HG03469 (cell line): ENCODE measurements around the gene BCL2L14.

ENCODE experiments used
- ATAC-seq: cut with Tn5 transposase; IDR thresholded peaks from one replicate; pipeline ENCODE4 v1.9.1; 2021; ENCODE audit warnings: mild to moderate bottlenecking, moderate library complexity, moderate number of reproducible peaks; ENCODE audit not compliant: unreplicated experiment

The BCL2L14 gene, protein sequence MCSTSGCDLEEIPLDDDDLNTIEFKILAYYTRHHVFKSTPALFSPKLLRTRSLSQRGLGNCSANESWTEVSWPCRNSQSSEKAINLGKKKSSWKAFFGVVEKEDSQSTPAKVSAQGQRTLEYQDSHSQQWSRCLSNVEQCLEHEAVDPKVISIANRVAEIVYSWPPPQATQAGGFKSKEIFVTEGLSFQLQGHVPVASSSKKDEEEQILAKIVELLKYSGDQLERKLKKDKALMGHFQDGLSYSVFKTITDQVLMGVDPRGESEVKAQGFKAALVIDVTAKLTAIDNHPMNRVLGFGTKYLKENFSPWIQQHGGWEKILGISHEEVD

GRCh38 chr12:12070674-12071656 lies at the start of gene BCL2L14:
Gene BCL2L14 (plus strand): TSS chr12:12070939. CDS start chr12:12079306, 8,367 bp downstream.
- ATAC-seq: no peak

DNA sequence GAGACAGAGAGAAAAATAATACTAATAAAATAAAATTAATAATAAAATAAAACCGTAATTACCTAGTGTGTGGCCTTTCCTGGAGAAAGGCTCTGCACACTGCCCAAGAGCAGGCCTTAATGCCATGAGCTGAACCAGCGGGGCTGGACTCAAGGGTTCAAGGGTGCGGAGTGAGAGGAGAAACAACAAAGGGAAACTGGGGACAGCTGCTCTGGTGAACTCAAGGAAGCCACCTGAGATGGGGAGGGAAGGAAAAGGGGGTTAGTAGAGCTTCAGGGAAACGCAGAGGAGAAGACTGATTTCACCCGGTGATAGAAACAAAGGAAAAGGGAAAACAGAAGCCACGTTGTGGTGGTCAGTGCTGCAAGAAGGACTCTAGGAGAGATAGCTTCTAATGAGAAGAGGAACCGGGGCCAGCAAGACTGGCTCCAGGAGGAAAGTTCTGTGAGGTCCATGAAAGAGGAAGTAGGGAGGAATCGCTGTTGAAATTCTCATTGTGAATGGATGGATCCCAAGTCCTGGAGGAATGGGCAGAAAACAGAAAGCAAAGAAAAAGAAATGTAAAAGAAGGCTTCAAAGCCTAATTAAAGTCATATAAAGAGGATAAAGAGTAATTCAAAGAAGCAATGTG lies 48.3 kb upstream of the BCL2L14 start:
- ATAC-seq: no peak

- ATAC-seq: no peak
Measured at GRCh38 chr12:12023456-12023855, 47.3 kb upstream of the BCL2L14 start.

- peak; percentile 67 for ATAC-seq
Measured at GRCh38 chr12:12024911-12025682, 45.6 kb upstream of the BCL2L14 start.

DNA sequence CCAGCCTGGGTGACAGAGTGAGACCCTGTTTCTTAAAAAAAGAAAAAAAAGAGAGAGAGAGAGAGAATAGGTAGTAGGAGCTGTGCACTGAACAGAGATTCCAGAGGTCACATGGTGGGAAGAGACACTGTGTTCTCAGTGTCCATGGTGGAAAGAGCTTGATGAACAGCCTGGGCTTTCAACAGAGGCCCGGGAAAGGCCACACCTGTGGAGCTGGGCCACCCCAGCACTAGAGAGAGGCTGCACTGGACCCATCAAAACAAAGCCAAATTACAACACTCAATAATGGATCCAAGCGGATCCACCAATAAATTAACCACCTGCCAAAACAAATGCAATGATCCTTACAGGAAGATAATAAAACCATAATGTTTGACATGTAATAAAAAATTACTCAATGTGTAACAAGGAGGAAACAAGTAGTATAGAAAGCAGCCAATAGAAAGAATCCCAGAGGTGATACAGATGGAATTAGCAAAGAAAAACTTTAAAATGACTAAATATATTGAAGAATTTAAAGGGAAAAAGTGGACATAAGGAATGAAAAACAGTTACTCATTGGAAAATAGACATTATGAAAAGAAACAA lies 44.8 kb upstream of the BCL2L14 start:
- ATAC-seq: no peak

DNA sequence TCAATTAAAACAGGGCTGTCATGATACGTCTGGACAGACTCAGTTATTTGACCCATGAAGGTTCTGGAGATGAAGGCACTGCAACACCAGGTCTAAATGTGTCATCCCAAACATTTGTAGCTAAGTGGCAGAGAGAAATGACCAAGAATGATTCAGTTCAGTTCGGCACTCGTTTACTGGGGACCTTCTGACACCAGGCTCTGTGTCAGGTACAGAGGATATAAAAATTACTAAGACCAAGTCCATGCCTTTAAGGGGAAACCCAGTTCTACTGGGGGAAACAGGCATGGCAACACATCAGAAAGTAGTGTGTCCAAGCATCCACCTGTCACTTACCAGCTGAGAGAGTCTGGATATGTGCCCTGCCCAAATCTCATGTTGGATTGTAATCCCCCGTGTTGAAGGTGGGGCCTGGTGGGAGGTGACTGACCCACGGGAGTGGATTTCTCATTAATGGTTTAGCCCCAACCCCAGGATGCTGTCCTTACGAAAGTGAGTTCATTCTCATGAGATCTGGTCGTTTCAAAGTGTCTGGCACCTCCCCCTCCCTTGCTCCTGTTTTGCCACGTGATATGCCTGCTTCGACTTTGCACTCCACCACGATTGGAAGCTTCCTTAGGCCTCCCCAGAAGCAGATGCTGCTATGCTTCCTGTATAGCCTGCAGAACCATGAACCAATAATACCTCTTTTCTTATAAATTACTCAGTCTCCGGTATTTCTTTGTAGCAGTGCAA lies 41.9 kb upstream of the BCL2L14 start:
- no peak for ATAC-seq

DNA sequence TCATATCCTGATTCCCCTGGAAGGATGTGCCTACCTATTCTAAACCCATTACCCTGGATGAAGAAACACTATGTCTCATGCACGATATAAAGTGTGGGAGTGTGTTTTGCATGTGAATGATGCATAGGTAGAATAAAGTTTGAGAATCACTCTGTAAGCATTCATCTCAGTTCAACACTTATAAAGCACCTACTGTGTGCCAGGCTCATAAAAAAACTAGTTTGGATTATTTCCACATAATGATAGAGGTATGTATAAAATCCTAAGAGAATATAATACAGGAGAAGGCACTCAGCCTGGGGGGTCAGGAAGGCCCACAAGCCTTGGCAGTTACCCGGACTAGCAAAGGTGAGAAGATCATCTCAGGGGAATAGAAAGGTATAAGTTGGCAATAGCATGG lies 41.1 kb upstream of the BCL2L14 start:
- ATAC-seq: no peak

DNA sequence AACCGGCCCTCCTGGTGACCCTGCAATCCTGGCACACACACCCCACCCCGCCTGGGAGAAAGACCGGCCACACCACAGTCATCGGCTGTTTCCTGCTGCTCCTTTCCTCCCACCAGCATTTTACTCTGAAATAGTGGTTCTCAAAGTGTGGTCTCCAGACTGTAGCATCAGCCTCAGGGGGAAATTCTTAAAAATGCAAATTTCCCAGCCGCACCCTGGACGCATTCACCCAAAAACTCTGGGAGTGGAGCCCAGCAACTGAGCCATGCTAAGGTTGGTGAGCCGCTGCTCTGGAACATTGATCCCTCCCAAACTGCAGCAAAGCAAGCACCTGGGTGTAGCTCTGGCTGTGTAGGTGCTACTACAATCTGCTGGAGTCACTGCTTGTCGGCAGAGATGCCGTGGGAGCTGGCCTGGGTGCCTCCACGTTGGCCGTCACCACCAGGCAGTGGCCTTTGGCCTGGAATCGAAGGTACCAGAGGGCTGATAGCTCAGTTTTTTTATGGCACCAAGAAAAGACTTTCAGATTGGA lies 38.4 kb upstream of the BCL2L14 start:
- no peak for ATAC-seq

- ATAC-seq: no peak
Measured at GRCh38 chr12:12032851-12033797, 37.6 kb upstream of the BCL2L14 start.

GRCh38 chr12:12033824-12034223 lies 36.9 kb upstream of the BCL2L14 start:
- ATAC-seq: no peak

GRCh38 chr12:12034344-12034743 lies 36.4 kb upstream of the BCL2L14 start:
- no peak for ATAC-seq

GRCh38 chr12:12035229-12035628 lies 35.5 kb upstream of the BCL2L14 start:
- ATAC-seq: no peak

DNA sequence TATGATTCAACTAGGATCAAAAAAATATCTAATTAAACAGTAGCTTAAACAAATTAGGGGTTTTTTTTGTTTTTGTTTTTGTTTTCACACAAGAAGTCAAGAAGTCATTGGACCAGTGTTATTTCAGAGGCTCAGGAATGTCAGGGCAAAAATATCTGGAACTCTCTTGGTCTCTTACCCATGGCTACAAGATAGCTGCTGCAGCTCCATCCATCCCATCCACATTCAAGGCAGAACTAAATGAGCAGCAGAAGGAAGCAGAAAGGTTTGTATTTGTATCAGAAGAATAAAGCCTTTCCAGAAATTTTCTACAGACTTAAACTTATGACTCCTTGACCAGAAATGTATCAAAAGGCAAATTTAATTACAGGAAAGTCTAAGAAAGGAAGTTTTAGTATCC lies 33.8 kb upstream of the BCL2L14 start:
- no peak for ATAC-seq

GRCh38 chr12:12039897-12040296 lies 30.8 kb upstream of the BCL2L14 start:
- no peak for ATAC-seq

GRCh38 chr12:12046401-12046800 lies 24.3 kb upstream of the BCL2L14 start:
- ATAC-seq: no peak

GRCh38 chr12:12047682-12048081 lies 23.1 kb upstream of the BCL2L14 start:
- no peak for ATAC-seq

GRCh38 chr12:12048266-12048665 lies 22.5 kb upstream of the BCL2L14 start:
- ATAC-seq: no peak

DNA sequence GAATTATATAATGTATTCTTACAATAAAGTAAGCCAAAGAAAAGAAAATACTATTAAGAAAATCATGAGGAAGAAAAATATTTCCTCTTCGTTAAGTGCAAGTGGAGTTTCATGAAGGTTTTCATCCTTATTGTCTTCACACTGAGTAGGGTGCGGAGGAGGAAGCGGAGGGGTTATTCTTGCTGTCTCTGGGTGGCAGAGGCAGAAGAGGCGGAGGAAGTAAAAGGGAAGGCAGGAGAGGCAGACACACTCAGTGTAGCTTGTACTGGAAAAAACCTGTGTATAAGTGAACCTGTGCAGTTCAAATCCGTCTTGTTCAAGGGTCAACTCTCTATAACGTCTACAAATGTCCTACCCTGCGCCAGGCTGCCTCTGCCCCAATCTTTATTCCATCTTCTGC lies 22.0 kb upstream of the BCL2L14 start:
- no peak for ATAC-seq
